ENCODE measurements around the gene PPP1R1C.

Gene PPP1R1C

GRCh38 chr2:182062329-182062972 lies 76.8 kb downstream of the PPP1R1C start:
- DNase-seq = no peak
- no peak overlapping the region for H3K4me3 Mint-ChIP-seq
- H3K4me1 Mint-ChIP-seq = peaks cover 7% of the 10 kb centered on the region
- no peaks in the 10 kb centered on the region for H3K9me3 Mint-ChIP-seq
- H3K27ac Mint-ChIP-seq = no peak overlapping the region
- no peaks in the 10 kb centered on the region for H3K27me3 Mint-ChIP-seq (ENCODE audit: low read depth, poor library complexity)
- no peak for TF ChIP-seq CTCF (IDR thresholded peaks at IDR 0.05)
- H3K36me3 Mint-ChIP-seq (ENCODE audit: low read depth) = no peaks in the 10 kb centered on the region

- no peaks in the 10 kb centered on the region for H3K27me3 Mint-ChIP-seq (ENCODE audit: low read depth, poor library complexity)
- no peaks in the 10 kb centered on the region for H3K9me3 Mint-ChIP-seq
- H3K4me3 Mint-ChIP-seq = no peak overlapping the region
- DNase-seq = no peak
- TF ChIP-seq CTCF (IDR thresholded peaks at IDR 0.05) = no peak
- no peaks in the 10 kb centered on the region for H3K4me1 Mint-ChIP-seq
- no peaks in the 10 kb centered on the region for H3K36me3 Mint-ChIP-seq (ENCODE audit: low read depth)
- no peak overlapping the region for H3K27ac Mint-ChIP-seq
Observed at GRCh38 chr2:182064019-182064778, 78.5 kb downstream of the PPP1R1C start.

DNA sequence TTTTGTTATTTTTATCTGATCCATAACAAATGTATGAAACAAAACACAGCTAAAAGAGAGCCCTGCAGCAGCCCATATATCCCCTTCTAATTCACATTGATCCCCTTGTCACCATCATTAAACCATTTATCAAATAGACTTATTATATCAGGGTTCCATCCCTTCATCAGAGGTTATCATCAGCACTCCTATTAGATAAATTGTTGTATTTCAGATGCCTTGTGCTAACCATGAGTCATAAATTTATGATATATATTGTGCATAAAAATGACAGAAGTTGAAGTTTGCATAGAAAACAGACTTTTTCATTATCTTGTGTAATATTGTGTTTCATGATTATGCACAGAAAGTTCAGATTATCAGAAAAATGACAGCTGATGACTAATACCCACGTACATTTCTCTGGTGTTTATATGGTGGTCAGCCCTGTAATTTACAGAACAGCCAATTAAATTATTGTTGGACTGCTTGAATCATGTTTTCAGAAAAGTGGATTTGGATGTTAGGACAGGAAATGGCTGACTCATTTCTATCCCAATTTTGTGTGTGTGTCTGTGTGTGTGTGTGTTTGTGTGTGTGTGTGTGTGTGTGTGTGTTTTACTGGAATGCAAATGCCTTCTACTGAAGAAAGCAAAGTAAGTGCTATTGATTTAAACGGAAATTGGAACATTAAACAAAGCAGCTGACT lies 80.9 kb downstream of the PPP1R1C start:
- Mint-ChIP-seq H3K4me3 (no peak overlapping the region), H3K9me3 (no peaks in the 10 kb centered on the region), H3K27me3 (ENCODE audit: low read depth, poor library complexity) (no peaks in the 10 kb centered on the region), H3K27ac (no peak overlapping the region), H3K4me1 (no peaks in the 10 kb centered on the region), H3K36me3 (ENCODE audit: low read depth) (no peaks in the 10 kb centered on the region)
- TF ChIP-seq CTCF (IDR thresholded peaks at IDR 0.05) = no peak
- no peak for DNase-seq

DNA sequence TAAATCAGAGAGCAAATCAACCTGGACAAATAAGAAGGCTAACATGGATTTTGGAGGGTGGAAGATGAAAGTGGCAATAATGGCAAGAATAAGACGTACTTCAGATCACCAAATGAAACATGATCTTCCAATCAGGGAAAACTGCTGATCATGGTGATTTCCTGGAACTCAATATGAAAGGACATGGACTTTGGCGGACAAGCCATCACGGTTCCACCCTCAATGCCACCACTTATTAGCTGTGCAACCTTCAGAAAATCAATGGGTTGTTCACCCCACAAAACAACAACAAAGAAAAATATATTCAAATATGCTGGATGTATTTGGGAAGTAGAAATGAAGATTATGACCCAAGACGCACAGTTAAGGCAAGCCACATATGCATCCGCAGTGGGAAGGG lies 81.7 kb downstream of the PPP1R1C start:
- no peaks in the 10 kb centered on the region for H3K4me1 Mint-ChIP-seq
- no peak for TF ChIP-seq CTCF (IDR thresholded peaks at IDR 0.05)
- H3K4me3 Mint-ChIP-seq = no peak overlapping the region
- no peaks in the 10 kb centered on the region for H3K36me3 Mint-ChIP-seq (ENCODE audit: low read depth)
- peaks cover 3% of the 10 kb centered on the region for H3K27me3 Mint-ChIP-seq (ENCODE audit: low read depth, poor library complexity)
- no peak overlapping the region for H3K27ac Mint-ChIP-seq
- no peaks in the 10 kb centered on the region for H3K9me3 Mint-ChIP-seq
- DNase-seq = no peak

DNA sequence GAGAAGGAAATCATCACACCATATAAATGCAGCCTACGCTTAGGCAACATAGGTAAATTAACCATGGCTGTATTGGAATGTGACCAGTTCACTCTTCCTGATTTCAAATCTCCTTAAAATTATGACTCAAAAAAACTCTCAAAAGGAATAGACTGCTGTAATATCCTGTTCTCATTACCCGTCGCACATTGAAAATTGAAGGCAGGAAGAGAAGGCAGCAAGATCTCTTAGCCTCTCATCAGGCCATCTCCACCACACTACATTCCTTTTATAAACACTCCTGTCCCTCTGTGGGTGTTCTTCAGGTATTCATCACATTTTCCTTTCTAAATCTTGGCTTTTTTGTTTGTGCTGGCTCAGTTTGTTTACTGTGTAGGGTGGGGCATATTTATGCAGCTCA lies 83.2 kb downstream of the PPP1R1C start:
- DNase-seq = no peak
- TF ChIP-seq CTCF (IDR thresholded peaks at IDR 0.05) = no peak
- Mint-ChIP-seq H3K4me3 (no peak overlapping the region), H3K27ac (no peak overlapping the region), H3K9me3 (no peaks in the 10 kb centered on the region), H3K27me3 (ENCODE audit: low read depth, poor library complexity) (peaks cover 3% of the 10 kb centered on the region), H3K4me1 (no peaks in the 10 kb centered on the region), H3K36me3 (ENCODE audit: low read depth) (no peaks in the 10 kb centered on the region)
